ENCODE measurements around the gene MUC2.

The MUC2 gene

DNA sequence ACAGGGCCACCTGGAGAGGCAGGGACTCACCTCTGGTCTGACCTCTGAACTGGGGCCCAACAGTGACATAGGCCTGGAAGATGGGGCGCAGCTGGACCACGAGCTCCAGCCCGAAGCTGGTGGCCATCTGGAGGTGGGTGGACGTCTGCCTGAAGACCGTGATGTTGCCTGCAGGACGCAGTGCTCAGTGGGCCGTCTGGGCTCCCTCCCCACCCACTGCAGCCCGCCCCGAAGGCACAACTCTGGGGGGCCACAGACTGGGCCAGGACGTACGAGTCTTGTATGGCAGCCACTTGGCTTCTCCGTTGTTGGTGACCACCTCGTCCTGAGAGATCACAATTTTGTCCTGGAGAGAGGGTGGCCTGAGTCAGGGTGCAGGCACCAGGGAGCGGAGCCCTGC lies 46.1 kb upstream of the MUC2 start:
- no peak overlapping the region for H3K4me3 ChIP-seq (ENCODE audit: low read depth, low read length)
- TF ChIP-seq, protein P1, sequence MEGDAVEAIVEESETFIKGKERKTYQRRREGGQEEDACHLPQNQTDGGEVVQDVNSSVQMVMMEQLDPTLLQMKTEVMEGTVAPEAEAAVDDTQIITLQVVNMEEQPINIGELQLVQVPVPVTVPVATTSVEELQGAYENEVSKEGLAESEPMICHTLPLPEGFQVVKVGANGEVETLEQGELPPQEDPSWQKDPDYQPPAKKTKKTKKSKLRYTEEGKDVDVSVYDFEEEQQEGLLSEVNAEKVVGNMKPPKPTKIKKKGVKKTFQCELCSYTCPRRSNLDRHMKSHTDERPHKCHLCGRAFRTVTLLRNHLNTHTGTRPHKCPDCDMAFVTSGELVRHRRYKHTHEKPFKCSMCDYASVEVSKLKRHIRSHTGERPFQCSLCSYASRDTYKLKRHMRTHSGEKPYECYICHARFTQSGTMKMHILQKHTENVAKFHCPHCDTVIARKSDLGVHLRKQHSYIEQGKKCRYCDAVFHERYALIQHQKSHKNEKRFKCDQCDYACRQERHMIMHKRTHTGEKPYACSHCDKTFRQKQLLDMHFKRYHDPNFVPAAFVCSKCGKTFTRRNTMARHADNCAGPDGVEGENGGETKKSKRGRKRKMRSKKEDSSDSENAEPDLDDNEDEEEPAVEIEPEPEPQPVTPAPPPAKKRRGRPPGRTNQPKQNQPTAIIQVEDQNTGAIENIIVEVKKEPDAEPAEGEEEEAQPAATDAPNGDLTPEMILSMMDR (IDR thresholded peaks at IDR 0.05; ENCODE audit: low read depth, low read length, missing control alignments), result no peak
- DNase-seq (ENCODE audit: low read depth), result no peak

DNA sequence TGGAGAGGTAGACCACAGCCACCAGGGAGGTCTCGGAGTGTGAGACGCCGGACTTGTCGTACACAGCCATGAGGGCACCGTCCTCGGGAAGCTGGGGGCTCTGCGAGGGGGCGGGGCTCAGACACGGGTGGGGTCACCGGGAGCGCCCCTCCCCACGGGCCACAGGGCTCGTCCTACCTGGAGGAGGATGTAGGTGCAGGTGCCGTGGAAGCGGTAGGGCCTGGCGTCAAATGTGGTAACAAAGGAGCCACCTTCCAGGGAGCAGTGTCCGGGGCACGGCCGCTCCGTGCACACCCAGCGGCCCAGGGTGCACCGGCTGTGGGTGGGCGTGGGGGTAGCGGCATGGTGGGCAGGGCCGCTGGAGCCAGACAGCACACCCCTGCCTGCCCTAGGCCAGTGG lies 45.6 kb upstream of the MUC2 start:
- DNase-seq (ENCODE audit: low read depth), result no peak
- TF ChIP-seq, protein P1 (IDR thresholded peaks at IDR 0.05; ENCODE audit: low read depth, low read length, missing control alignments), result no peak
- H3K4me3 ChIP-seq (ENCODE audit: low read depth, low read length), result no peak overlapping the region

DNA sequence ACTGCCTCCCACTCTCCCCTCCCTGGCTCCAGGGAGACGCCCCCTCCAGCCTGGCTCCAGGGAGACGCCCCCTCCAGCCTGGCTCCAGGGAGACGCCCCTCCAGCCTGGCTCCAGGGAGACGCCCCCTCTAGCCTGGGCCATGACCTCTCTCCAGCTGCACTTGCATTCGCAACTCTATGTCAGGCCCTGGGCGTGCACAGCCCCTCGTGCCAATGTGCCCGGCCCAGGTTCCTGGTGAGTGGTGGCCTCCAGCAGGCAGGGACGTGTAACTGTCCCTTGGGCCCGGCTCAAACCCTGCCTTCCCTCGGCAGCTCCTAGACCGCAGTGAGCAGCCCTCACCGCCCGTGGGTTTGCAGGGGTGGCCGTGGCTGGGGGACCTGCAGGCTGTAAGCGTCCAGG lies 45.0 kb upstream of the MUC2 start:
- DNase-seq (ENCODE audit: low read depth), result no peak
- no peak overlapping the region for H3K4me3 ChIP-seq (ENCODE audit: low read depth, low read length)
- TF ChIP-seq, protein P1 (IDR thresholded peaks at IDR 0.05; ENCODE audit: low read depth, low read length, missing control alignments), result no peak

DNA sequence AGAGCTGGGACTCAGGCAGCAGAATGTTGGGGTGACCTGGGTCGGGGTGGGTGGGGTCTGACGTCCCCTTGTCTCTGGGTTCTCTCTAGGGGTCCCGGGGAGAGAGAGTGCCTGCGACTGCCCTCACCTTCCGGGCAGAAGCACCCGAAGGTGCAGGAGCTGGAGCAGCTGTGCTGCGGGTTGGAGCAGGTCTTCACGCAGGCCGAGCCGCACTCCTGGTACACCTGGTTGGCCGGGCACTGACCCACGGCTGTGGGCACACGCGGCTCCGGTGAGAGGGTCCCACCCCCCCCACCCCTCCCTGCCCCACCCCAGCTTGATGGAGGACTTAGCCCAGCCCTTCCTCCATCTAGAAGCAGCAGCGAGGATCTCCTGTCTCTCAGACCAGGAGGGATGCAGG lies 44.6 kb upstream of the MUC2 start:
- H3K4me3 ChIP-seq (ENCODE audit: low read depth, low read length), result no peak overlapping the region
- TF ChIP-seq, protein P1 (IDR thresholded peaks at IDR 0.05; ENCODE audit: low read depth, low read length, missing control alignments), result no peak
- no peak for DNase-seq (ENCODE audit: low read depth)

DNA sequence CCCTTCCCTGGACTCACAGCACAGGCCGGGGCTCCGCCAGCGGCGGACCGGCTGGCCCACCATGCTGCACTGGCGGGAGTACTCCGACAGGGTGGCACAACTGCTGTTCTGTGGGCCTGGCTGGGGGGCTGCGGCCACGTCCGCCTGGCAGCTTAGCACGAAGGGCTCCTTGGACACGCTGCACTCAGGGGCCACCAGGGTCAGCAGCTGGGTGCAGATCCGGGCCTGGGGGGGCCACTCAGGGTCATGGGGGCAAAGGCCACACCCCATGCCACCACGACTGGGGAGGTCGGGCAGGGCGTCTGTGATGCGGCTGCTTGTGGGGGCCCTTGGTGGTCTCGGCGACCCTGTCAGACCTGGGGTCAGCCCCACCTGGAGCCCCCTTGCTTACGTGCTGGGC lies 44.1 kb upstream of the MUC2 start:
- TF ChIP-seq, protein P1 (IDR thresholded peaks at IDR 0.05; ENCODE audit: low read depth, low read length, missing control alignments), result no peak
- H3K4me3 ChIP-seq (ENCODE audit: low read depth, low read length), result no peak overlapping the region
- DNase-seq (ENCODE audit: low read depth), result no peak

DNA sequence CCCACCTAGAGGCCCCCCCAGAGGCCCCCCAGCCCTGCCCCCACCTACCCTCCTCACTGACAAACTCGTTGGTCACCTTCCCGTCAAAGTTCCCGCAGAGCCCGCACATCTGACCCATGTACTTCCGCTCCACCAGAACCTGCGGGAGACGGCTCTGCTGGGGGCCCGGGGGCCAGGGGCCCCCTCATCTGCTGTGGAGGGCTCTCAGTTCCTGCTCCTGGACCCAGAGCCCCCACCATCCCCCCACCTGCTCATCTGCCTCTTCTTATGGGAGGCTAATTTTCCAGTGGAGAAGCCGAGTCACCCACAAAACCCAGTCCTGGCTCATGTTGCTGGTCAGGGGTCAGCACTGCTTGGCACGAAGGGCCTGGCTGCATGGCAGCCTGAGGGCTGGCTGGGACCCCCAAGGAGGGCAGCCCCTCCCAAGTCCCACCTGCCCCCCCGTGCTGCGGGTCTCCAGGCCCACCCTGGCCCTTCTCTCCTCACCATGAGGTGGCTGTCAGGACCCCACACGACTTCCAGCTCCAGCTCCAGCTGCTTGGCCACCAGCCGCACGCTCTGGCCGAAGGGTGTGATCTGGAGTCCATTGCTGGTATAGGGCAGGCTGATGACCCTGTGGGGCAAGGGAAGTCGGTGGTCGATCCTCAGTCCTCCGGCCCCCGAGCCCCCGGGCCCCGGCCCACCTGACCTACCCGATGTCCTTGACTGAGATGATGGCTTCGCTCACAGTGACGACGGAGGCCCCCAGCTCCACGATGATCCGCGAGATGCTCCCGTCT lies 43.4 kb upstream of the MUC2 start:
- DNase-seq (ENCODE audit: low read depth), result no peak

More for the DNA sequence above, 43.4 kb upstream of the MUC2 start:
- TF ChIP-seq, protein P1 (IDR thresholded peaks at IDR 0.05; ENCODE audit: low read depth, low read length, missing control alignments), result no peak
- no peak overlapping the region for H3K4me3 ChIP-seq (ENCODE audit: low read depth, low read length)

Data from GM12864 (cell line).